CD4-positive, alpha-beta T cell (primary cell): ENCODE measurements around the gene EFCAB14. TPM values are rescaled to one million over a fixed set of nuclear protein-coding genes. Genes with fewer than 3 reads are reported as not detected.

ENCODE experiments used
- ATAC-seq: fragments of 200-7000 bp; cut with Tn5 transposase; one replicate; pipeline ENCODE4 v1.10.0; 2022; ENCODE audit warnings: mild to moderate bottlenecking; ENCODE audit not compliant: poor library complexity
- CTCF ChIA-PET: fragments of 350-600 bp; sonication (Branson Sonifier 250); formaldehyde crosslinking; loops from one replicate; lab custom pipeline; 2021; ENCODE audit warnings: antibody characterized with exemption, inconsistent platforms; lab: Charles Lee
- POLR2A ChIA-PET: fragments of 350-600 bp; sonication (Branson Sonifier 250); formaldehyde crosslinking; loops from one replicate; lab custom pipeline; 2021; ENCODE audit warnings: antibody characterized with exemption, inconsistent platforms; lab: Charles Lee
- DNase-seq, 14 experiments: peaks; one replicate each; pipeline ENCODE4 v3.0.0-alpha.2; 2013 to 2020; ENCODE audit warnings: mixed read lengths in 2 of 14
- H3K27ac ChIP-seq, 2 donors: one replicate each; pipeline versions ENCODE4 v1.5.1 to v1.7.0; 2013; ENCODE audit warnings: low read length in 2 of 2, low read depth in 1 of 2, mild to moderate bottlenecking in 1 of 2
- H3K27me3 ChIP-seq, 2 experiments: 1 replicate in 1 of 2; 2 replicates in 1 of 2; pipeline versions ENCODE4 v1.6.1 to v1.7.0; 2013; ENCODE audit warnings: low read length in 2 of 2, control low read depth in 1 of 2, mild to moderate bottlenecking in 1 of 2, moderate library complexity in 1 of 2; ENCODE audit not compliant: insufficient read depth in 2 of 2, control insufficient read depth in 1 of 2
- H3K36me3 ChIP-seq: one replicate; pipeline ENCODE4 v1.6.1; 2013; ENCODE audit warnings: low read length, control low read depth; ENCODE audit not compliant: insufficient read depth
- H3K4me1 ChIP-seq: one replicate; pipeline ENCODE4 v1.6.1; 2013; ENCODE audit warnings: low read length, control low read depth; ENCODE audit not compliant: insufficient read depth
- H3K4me3 ChIP-seq: one replicate; pipeline ENCODE4 v1.5.1; 2013; ENCODE audit warnings: mild to moderate bottlenecking, low read length, moderate library complexity
- H3K9me3 ChIP-seq, 2 experiments: 1 replicate in 1 of 2; 2 replicates in 1 of 2; pipeline versions ENCODE4 v1.6.1 to v1.7.0; 2013; ENCODE audit warnings: low read length in 2 of 2, mild to moderate bottlenecking in 2 of 2, control low read depth in 1 of 2, moderate library complexity in 1 of 2; ENCODE audit not compliant: control insufficient read depth in 1 of 2, insufficient read depth in 1 of 2
- H3K27ac Mint-ChIP-seq: one replicate; pipeline ENCODE4 v1.8.0; 2020; ENCODE audit warnings: mixed read lengths
- H3K27me3 Mint-ChIP-seq: one replicate; pipeline ENCODE4 v1.8.0; 2021; ENCODE audit warnings: mixed read lengths
- H3K36me3 Mint-ChIP-seq: one replicate; pipeline ENCODE4 v1.8.0; 2021; ENCODE audit warnings: low read depth, mixed read lengths
- H3K4me1 Mint-ChIP-seq: one replicate; pipeline ENCODE4 v1.8.0; 2021; ENCODE audit warnings: low read depth, mixed read lengths
- H3K4me3 Mint-ChIP-seq: one replicate; pipeline ENCODE4 v1.8.0; 2020; ENCODE audit warnings: mild to moderate bottlenecking, mixed read lengths
- H3K9me3 Mint-ChIP-seq: one replicate; pipeline ENCODE4 v1.8.0; 2020; ENCODE audit warnings: mixed read lengths
- intact Hi-C, 2 experiments: fragments of 100-400 bp; cut with DNase I in 1 of 2; cut with micrococcal nuclease in 1 of 2; formaldehyde crosslinking; loops; one replicate each; pipeline versions ENCODE4 v1.15.1 to v1.9.0; 2023 to 2025; cut with DNase I, micrococcal nuclease
- total RNA-seq, 174 experiments: library from RNA in 2 of 174; stranded (reverse) in 2 of 174; gene quantifications; one replicate each; pipeline ENCODE4 v1.2.3 and lab custom pipeline; 2021 to 2026
- TF ChIP-seq, protein P1 (sequence below): fragments of 200-600 bp; IDR thresholded peaks from one replicate; pipeline ENCODE4 v1.8.0; 2022; ENCODE audit warnings: antibody characterized with exemption, mild to moderate bottlenecking

EFCAB14 gene
- total RNA-seq, 2 experiments from 2014 or later = 36.8 to 38.3 TPM

DNA sequence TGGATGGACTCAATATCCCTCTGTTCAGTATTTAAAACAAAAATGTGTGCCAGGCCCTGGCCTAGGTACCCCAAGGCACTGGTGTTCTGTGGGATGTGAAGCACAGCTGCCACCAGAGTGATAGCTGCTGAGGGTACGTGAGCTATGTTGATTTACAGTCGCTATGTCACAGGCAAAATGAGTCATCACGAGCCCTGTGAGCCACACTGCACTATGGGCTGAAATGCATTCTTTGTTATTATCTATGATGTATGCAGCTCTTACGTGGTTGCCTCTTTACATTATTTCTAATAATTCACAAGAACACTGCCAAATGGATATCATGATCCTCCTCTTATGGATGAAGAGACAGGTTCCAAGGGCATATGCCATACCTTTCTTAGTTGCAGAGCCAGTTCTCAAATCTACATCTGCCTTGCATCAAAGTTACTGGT, 45.1 kb downstream of the EFCAB14 start:
- ATAC-seq (no peak), DNase-seq (peak in 1 of 14 experiments; percentile 11)
- Histone ChIP-seq H3K27ac (no peak overlapping the region), H3K27me3 (no peaks in the 10 kb centered on the region), H3K9me3 (no peaks in the 10 kb centered on the region), H3K36me3 (peaks cover 23% of the 10 kb centered on the region), H3K4me3 (no peak overlapping the region), H3K4me1 (peaks cover 12% of the 10 kb centered on the region)
- Mint-ChIP-seq H3K4me1 (peaks cover 24% of the 10 kb centered on the region), H3K27me3 (no peaks in the 10 kb centered on the region), H3K27ac (peak overlapping the region; percentile 29), H3K4me3 (no peak overlapping the region), H3K36me3 (peaks cover 40% of the 10 kb centered on the region), H3K9me3 (no peaks in the 10 kb centered on the region)
- TF ChIP-seq, protein P1, sequence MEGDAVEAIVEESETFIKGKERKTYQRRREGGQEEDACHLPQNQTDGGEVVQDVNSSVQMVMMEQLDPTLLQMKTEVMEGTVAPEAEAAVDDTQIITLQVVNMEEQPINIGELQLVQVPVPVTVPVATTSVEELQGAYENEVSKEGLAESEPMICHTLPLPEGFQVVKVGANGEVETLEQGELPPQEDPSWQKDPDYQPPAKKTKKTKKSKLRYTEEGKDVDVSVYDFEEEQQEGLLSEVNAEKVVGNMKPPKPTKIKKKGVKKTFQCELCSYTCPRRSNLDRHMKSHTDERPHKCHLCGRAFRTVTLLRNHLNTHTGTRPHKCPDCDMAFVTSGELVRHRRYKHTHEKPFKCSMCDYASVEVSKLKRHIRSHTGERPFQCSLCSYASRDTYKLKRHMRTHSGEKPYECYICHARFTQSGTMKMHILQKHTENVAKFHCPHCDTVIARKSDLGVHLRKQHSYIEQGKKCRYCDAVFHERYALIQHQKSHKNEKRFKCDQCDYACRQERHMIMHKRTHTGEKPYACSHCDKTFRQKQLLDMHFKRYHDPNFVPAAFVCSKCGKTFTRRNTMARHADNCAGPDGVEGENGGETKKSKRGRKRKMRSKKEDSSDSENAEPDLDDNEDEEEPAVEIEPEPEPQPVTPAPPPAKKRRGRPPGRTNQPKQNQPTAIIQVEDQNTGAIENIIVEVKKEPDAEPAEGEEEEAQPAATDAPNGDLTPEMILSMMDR = no peak
- ChIA-PET POLR2A (no interaction called here), CTCF (interaction anchor here (1.1 kb wide), 1 partner anchor 35 kb away, joined by 3 read pairs; no protein-coding TSS in a partner anchor)
- intact Hi-C loops = no loop called here

DNA sequence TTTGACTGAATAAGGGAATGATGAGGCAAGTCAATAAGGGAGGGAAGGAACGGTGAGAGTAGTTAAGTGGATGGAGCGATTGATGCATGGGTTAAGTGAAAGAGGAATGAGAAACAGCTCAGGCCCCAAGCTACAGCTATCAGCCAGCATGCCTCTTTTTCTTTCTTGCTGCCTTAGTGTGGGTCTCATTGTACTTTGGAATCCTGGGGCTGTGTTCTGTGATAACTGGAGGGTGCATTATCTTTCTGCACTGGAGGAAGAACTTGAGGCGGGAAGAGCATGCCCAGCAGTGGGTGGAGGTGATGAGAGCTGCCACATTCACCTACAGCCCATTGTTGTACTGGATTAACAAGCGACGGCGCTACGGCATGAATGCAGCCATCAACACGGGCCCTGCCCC, 46.2 kb downstream of the EFCAB14 start:
- peaks cover 29% of the 10 kb centered on the region for H3K36me3 Mint-ChIP-seq
- Histone ChIP-seq H3K27ac (no peak overlapping the region), H3K36me3 (peaks cover 16% of the 10 kb centered on the region), H3K4me1 (peaks cover 17% of the 10 kb centered on the region), H3K4me3 (no peak overlapping the region), H3K27me3 (no peaks in the 10 kb centered on the region), H3K9me3 (no peaks in the 10 kb centered on the region)
- no peak overlapping the region for H3K4me3 Mint-ChIP-seq
- no peaks in the 10 kb centered on the region for H3K27me3 Mint-ChIP-seq
- ChIA-PET CTCF (no interaction called here), POLR2A (interaction anchor here (1.3 kb wide), 1 partner anchor 69 kb away, joined by 3 read pairs; the partner anchor contains the start of gene MKNK1)
- peaks cover 24% of the 10 kb centered on the region for H3K4me1 Mint-ChIP-seq
- ATAC-seq (no peak), DNase-seq (no peak)
- TF ChIP-seq, protein P1 = no peak
- peak overlapping the region; percentile 24 for H3K27ac Mint-ChIP-seq
- H3K9me3 Mint-ChIP-seq = no peaks in the 10 kb centered on the region
- intact Hi-C loops = no loop called here

DNA sequence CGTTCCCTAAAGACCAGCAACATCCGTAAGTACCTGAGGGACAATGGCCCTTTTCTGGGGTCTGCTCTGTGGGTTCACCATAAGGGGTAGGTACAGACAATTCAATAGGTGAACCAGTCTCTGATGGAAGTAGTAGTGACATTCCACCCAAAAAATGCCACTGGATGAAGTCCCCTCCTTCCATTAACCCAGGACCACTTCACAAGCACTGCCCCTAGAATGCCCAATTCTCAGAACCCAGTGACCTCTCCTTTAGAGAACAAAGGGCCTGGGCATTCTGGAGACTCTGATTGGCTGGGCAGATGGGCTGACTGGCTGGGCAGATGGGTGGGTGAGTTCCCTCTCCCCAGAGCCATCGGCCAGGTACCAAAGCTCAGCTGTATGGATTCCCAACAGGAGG, 47.4 kb downstream of the EFCAB14 start, which contains the start of gene TEX38:
Gene TEX38, plus strand, starts transcription at position 301 of the 400 bp plus-strand sequence. Its CDS starts 81 bp downstream, at position 382.
- ChIA-PET CTCF (no interaction called here), POLR2A (interaction anchor here (0.6 to 1.3 kb wide), 3 partner anchors 17 to 68 kb away, joined by 3 to 5 read pairs (median 3); partner anchors contain the start of gene MKNK1)
- ATAC-seq (no peak), DNase-seq (no peak)
- H3K36me3 ChIP-seq = peaks cover 10% of the 10 kb centered on the region
- H3K27ac ChIP-seq = no peak within 1 kb of the TSS
- TF ChIP-seq, protein P1 = no peak
- Mint-ChIP-seq H3K27ac (peak within 1 kb of the TSS; percentile 24), H3K4me3 (no peak within 1 kb of the TSS), H3K4me1 (peaks cover 29% of the 10 kb centered on the region), H3K9me3 (no peaks in the 10 kb centered on the region), H3K27me3 (no peaks in the 10 kb centered on the region), H3K36me3 (peaks cover 29% of the 10 kb centered on the region)
- H3K9me3 ChIP-seq = no peaks in the 10 kb centered on the region
- intact Hi-C loops = no loop called here
- peaks cover 19% of the 10 kb centered on the region for H3K4me1 ChIP-seq
- no peak within 1 kb of the TSS for H3K4me3 ChIP-seq
- H3K27me3 ChIP-seq = no peaks in the 10 kb centered on the region
